CD4-positive, alpha-beta T cell treated with Interleukin-6 at 100 ng/mL for 8 hours (primary cell): ENCODE results near the gene DUSP28.

Experiments
- DNase-seq: peaks from one replicate; pipeline ENCODE4 v3.0.0-alpha.2; 2020; ENCODE audit warnings: mixed read lengths, low spot score

The DUSP28 gene

DNA sequence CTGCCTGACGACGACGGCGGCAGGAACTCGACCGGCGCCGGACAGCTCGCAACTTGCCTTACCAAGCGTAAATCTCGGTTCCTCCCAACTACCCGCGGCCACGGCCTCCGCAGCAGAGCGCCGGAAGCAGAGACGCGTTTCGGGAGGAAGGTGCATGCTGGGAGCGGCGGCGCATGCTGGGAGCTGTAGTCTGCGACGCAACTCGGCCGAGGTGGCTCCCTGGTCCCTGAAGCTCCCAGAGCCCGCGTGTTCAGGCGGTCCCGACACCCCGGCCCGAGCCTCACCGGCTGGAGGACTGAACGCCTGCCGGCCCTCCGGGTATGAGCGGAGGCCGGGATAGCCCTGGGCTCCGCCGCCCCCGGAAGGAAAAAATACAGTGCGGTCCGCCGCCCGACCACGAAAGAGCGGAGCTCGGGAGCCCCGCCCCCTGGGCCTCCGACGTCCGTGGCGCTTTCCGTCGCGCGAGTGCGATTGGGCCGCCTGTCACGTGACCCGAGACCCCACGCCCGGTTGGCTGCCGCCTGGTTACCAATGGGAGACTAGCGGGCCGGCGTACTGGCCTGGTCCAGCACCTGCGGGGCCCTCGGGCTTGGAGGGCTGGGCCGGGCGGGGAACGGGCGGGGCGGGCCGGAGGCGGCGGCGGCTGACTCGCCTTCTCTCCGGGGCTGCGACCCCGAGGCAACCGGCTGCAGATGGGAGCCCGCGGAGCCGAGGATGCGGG lies 26.2 kb downstream of the DUSP28 start, which contains the start of gene CAPN10:
CAPN10 (plus strand) TSS at position 537 of the 721 bp plus-strand sequence; CDS start at position 715, 178 bp downstream.
- peak; percentile 95 for DNase-seq

DNA sequence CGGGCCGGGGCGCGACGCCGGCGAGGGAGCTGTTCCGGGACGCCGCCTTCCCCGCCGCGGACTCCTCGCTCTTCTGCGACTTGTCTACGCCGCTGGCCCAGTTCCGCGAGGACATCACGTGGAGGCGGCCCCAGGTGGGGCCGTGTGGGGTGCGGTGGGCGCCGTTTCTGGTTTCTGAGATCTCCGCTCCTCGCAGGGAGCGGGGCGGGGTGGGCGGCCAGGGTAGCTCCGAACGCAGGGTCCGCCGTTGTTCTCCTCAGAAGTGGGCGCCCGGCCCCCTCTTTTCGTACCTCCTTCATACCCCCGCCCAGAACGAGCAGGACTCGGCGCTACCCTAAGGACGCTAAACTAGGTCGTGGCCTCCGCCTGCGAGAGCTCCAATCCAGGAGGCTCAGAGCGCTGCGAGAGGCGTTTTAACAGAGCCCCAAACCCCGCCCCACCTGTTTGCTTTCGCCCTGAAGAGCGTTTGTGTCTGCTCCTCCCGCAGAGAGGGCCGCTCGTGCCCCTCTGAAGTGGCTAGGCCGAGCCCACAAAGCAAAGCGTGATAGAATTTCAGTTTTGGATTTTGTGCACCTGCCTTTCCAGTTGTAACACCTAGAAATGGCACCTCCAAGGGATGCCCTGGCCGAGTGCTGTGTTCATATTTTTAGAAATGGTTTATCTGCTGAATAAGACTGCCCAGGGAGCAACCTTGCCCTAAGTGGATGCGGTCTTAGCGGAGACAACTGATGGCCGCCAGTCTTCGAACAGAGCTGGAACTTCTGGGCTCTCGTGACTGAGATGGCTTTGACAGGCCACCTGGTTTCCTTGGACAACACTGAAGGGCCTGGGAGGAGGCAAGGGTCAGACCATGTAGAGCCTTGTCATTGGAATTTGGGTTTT lies 27.0 kb downstream of the DUSP28 start:
- peak; percentile 40 for DNase-seq

GRCh38 chr2:240588006-240588655 lies 28.0 kb downstream of the DUSP28 start:
- no peak for DNase-seq

DNA sequence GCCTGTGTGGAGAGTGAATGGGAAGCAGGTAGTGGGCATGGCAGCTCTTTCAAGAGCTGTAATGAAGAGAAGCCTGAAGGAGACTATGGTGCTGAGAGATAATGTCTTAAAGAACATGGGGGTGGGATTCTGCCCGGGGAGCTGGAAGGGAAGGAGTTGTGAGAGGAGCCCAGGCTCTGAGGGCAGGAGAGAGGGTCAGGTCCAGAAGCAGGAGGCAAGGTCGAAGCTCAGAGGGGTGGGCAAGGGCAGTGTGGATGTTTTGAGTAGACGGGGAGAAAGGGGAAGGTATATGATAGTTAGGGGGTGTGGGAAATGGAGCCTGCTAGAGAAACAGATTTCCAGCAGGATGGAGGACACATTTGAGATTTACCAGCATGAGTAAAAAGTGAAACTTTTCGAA lies 28.5 kb downstream of the DUSP28 start:
- no peak for DNase-seq

DNA sequence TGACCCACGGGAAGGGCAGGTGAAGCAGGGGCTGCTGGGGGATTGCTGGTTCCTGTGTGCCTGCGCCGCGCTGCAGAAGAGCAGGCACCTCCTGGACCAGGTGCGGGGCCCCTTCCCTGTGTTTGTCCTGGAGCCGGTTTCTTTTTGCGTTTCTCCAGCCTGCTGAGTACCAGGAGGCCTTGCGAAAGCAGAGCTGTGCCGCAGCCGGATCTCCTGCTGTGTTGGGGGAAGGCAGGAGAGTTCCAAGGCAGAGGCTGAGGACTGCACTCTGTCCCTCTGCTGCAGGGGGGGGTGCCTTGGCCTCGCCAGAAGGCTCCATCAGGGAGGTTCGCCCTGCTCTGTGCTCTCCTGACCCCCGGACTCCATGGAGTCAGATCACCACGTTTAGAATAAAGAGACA lies 29.2 kb downstream of the DUSP28 start:
- no peak for DNase-seq

DNA sequence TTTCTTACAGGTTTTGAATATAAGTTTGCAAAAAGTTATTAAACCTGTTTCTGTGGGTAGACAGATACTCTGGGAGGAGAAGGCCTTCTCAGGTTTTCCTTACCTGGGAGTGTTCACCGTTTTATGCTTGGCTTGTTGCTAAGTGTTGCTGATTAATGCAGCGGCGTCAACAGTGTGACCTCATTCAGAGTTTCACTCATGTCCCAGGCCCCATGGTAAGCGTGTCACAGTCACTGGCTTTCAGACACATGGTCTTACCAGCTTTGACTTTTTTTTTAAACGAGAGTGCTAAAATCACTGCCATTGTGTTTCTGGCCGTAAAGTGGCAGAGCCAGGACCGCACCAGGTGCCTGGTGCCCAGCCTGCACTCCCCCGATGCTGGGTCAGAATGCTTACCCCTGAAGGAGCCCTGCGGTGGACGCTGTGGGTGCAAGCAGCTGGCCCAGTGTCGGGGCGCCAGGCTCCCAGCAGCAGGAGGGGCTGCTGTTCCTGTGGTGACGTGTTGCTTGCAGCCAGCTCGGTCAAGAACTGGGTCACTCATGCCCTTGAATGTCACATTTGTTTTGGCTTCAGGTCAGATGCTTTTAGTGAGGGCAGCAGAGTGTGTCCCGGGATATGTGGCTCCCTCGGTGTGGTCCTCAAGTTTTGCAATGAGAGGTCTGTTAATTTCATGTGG lies 29.8 kb downstream of the DUSP28 start:
- no peak for DNase-seq

DNA sequence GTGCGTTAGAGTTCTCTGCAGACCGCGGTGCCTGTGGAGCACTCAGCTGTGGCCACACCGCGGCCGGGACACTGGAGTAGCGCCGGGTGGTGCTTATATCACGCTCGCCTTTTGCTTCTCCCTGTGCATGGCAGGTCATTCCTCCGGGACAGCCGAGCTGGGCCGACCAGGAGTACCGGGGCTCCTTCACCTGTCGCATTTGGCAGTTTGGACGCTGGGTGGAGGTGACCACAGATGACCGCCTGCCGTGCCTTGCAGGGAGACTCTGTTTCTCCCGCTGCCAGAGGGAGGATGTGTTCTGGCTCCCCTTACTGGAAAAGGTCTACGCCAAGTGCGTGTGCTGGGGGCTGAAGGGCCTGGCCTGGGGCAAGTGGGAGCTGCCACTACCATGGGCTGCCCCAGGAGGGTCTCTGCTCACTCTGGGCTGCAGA lies 30.5 kb downstream of the DUSP28 start:
- DNase-seq, result no peak

DNA sequence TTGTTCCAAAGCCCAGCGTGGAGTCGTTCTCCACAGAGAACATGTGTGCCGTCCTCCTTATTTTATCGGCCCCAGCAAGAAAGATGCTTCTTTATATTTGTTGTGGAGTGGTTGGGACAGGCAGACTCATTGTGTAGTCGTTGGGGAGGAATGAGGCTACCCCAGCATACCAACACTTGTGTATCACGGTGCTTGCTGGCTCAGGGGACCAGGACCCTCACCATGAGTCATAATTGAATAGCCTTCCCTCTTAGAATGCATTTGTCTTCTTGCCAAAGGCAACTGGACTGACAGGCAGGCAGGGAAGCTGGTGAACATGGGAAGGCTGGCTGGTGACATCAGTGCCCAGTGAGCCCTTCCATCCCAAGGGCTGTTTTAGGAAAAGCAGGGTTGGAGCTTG lies 31.1 kb downstream of the DUSP28 start:
- DNase-seq, result no peak

DNA sequence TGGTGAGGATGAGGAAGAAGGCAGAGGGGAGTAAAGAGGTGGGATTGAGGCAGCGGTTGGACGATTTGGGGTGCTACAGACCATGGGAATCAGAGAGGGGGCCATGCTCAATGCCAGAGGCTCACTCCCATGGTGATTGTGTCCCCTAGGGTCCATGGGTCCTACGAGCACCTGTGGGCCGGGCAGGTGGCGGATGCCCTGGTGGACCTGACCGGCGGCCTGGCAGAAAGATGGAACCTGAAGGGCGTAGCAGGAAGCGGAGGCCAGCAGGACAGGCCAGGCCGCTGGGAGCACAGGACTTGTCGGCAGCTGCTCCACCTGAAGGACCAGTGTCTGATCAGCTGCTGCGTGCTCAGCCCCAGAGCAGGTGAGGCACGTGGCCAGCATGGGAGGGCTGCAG lies 31.6 kb downstream of the DUSP28 start:
- no peak for DNase-seq

DNA sequence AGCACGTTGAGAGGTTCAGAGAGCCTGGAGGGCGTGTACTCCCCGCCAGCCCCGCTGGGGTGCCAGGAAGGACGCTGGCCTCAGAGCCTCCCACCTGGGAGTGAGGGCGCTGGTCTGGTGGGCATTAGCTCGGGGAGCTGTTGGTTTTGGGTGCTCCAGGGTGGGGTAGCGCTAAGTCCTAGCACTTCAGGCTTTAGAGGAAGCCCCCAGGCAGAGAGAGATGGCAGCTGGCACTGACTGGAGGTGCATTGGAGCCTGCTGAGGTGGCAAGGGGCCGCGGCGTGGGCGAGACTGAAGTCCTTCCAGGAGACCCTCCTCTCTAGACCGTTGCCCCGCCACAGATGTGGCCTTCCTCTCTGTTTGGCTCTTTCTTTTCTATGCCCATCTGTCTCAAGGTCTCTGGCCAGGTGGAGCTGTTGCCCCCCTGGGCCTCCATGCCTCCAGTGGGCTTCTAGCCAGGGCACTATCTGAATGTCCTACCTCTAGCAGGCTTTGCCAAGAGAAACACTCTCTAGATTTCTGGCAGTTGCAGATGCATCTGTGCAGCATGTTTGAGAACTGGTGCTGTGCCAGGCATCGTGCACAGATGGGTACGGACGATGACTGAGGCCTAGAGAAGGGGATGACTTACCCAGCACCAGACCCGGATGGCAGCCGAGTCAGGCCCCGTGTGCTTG lies 33.0 kb downstream of the DUSP28 start:
- no peak for DNase-seq

- no peak for DNase-seq
These were observed 33.7 kb downstream of the DUSP28 start for GRCh38 chr2:240593703-240594451.

DNA sequence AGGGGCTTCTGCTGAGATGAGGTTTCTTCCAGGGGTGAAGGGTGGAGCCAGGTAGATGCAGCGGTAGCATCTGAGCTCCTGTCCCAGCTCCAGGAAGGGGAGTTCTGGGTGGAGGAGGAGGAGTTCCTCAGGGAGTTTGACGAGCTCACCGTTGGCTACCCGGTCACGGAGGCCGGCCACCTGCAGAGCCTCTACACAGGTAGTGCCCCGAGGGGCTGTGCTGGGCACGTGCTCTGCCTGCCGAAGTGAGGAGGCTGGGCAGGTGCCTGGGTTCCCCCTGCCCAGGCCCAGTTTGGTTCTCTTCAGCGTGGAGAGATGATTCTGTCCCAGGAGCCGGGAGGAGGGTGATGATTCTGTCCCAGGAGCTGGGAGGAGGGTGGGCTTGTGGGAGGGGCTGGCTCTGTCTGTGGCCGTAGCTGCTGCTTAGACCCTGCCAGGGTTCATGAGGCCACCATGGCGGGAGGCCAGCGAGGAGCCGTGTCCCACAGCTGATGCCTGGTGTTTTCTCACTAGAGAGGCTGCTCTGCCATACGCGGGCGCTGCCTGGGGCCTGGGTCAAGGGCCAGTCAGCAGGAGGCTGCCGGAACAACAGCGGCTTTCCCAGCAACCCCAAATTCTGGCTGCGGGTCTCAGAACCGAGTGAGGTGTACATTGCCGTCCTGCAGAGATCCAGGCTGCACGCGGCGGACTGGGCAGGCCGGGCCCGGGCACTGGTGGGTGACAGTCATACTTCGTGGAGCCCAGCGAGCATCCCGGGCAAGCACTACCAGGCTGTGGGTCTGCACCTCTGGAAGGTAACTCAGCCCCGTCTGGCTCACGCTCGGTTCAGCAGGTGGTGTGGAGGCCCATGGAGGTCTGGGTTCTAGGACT lies 34.6 kb downstream of the DUSP28 start:
- no peak for DNase-seq

DNA sequence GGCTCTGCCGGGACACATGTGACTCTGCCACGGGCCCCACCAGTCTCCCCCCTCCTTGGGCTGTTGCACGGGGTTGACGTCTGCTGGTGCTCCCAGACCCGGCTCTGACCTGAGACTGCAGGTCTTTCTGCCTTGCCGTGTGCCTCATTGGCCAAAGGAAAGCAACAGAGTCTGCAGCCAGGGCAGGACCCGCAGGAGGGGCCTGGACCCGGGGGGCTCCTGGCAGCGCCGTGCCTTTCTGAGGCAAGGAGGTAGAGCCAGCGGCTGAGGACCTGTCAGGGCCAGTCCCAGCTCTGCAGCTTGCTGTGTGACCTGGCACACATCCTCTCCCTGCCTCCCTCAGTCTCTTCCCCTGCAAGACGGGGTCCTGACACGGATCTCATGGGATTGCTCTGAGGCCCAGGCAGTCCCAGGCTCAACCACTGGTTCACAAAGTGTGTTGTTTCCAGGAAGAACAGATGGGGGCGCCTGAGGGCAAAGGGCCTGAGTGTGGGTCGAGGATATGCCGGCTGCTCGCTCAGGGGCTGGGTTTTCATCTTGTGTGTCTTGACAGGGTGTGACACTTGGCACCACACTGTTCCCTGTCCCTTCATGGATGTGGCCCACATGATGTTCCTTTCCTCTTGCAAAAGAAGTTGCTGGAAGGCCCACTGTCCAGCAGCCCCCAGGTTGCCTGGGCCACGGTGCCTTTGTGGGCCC lies 35.4 kb downstream of the DUSP28 start:
- DNase-seq, result peak; percentile 29

DNA sequence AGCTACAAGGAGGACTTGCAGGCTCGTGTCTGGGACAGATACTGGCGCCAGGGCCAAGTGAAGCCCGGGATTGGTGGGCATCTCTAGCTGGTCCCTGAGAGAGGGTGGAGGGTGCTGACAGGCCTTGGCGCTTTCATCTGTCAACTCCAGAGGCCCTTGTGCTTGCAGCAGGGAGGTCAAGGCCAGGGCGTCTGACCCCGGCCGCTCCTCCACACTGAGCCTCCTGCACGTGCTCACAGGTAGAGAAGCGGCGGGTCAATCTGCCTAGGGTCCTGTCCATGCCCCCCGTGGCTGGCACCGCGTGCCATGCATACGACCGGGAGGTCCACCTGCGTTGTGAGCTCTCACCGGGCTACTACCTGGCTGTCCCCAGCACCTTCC lies 35.9 kb downstream of the DUSP28 start:
- no peak for DNase-seq

DNA sequence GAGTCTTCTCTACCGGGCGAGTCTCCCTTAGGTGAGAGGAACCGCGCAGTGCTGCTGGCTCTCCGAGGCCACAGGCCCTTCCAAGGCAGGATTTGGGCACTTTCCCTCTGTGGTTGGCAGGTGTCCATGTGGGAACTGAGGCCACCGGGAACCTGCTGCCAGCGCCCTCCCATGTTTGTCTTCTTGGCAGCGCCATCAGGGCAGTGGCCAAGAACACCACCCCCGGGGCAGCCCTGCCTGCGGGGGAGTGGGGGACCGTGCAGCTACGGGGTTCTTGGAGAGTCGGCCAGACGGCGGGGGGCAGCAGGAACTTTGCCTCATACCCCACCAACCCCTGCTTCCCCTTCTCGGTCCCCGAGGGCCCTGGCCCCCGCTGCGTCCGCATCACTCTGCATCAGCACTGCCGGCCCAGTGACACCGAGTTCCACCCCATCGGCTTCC lies 36.4 kb downstream of the DUSP28 start:
- no peak for DNase-seq

DNA sequence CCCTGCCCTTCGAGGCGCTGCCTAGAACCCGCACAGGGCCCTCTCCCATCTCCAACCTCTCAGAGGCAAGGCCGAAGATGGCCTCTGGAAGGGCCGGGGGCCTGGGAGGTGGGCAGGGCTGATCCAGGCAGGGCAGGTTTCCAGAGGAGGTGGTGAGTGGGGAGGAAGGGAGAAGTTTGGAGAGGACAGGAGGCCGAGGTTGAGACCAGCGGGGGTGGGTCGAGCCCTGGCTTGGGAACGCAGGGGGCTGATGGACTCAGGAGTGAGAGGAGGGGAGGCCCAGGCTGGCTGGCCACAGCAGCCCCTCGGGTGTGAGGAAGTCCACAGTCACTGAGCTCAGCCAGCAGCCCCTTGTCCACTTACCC lies 36.9 kb downstream of the DUSP28 start:
- no peak for DNase-seq

GRCh38 chr2:240597419-240598181 lies 37.4 kb downstream of the DUSP28 start:
- no peak for DNase-seq

- DNase-seq, result no peak
These were observed 38.3 kb downstream of the DUSP28 start for GRCh38 chr2:240598311-240598911.
